SU-DHL-6 (cell line): ENCODE measurements around the gene ST7L.

Experiments
- CTCF ChIP-seq: fragments of 200-600 bp; sonication (generic); IDR thresholded peaks from one replicate; pipeline ENCODE4 v1.5.1; 2017; ENCODE audit warnings: antibody characterized with exemption, mild to moderate bottlenecking, low read length, moderate library complexity; ENCODE audit not compliant: insufficient read depth, poor library complexity, severe bottlenecking
- EZH2phosphoT487 ChIP-seq: fragments of 200-600 bp; sonication (generic), shearing (Covaris generic); conservative IDR thresholded peaks from 2 replicates; pipeline ENCODE4 v1.6.1; 2018; ENCODE audit warnings: mild to moderate bottlenecking, antibody characterized with exemption, low read length, moderate library complexity, mixed read lengths

GRCh38 chr1:112520166-112520565 is 98.8 kb downstream of the ST7L start:
- TF ChIP-seq CTCF (no peak), EZH2phosphoT487 (no peak)
